WTC11 (cell line): ENCODE data around the gene MRPL19.

ENCODE experiments used
- CREM ChIP-seq: sonication (generic); formaldehyde crosslinking; IDR thresholded peaks from 2 replicates; pipeline ENCODE4 v1.8.1; 2022; ENCODE audit warnings: mild to moderate bottlenecking, missing genetic modification reagents, moderate library complexity
- ELF4 ChIP-seq: sonication (generic); formaldehyde crosslinking; IDR thresholded peaks from 2 replicates; pipeline ENCODE4 v1.8.1; 2022; ENCODE audit warnings: low read depth, mild to moderate bottlenecking, moderate library complexity, missing genetic modification reagents
- ESRRA ChIP-seq: sonication (generic); formaldehyde crosslinking; IDR thresholded peaks from 2 replicates; pipeline ENCODE4 v1.8.1; 2022; ENCODE audit warnings: mild to moderate bottlenecking, missing genetic modification reagents, borderline replicate concordance
- ETV6 ChIP-seq: sonication (generic); formaldehyde crosslinking; IDR thresholded peaks from 2 replicates; pipeline ENCODE4 v1.8.1; 2022; ENCODE audit warnings: mild to moderate bottlenecking, missing genetic modification reagents
- JUN ChIP-seq: sonication (generic); formaldehyde crosslinking; IDR thresholded peaks from 2 replicates; pipeline ENCODE4 v1.8.0; 2023; ENCODE audit warnings: mild to moderate bottlenecking, missing genetic modification reagents
- PRRX2 ChIP-seq: fragments of 250-450 bp; sonication (Bioruptor Pico); IDR thresholded peaks from 2 replicates; pipeline ENCODE4 v1.8.0; 2021; ENCODE audit warnings: mild to moderate bottlenecking
- TF ChIP-seq, protein P1 (sequence below): fragments of 200-600 bp; IDR thresholded peaks from 2 replicates; pipeline ENCODE4 v1.8.0; 2022; ENCODE audit warnings: antibody characterized with exemption
- TF ChIP-seq, protein P2 (sequence below): sonication (generic); formaldehyde crosslinking; IDR thresholded peaks from 2 replicates; pipeline ENCODE4 v1.8.1; 2023; ENCODE audit warnings: mild to moderate bottlenecking, missing genetic modification reagents, moderate library complexity
- TF ChIP-seq, protein P3 (sequence below): sonication (generic); formaldehyde crosslinking; IDR thresholded peaks from 2 replicates; pipeline ENCODE4 v1.8.0; 2022; ENCODE audit warnings: mild to moderate bottlenecking, missing genetic modification reagents
- TF ChIP-seq, protein P4 (sequence below): sonication (generic); formaldehyde crosslinking; IDR thresholded peaks from 2 replicates; pipeline ENCODE4 v1.8.0; 2022; ENCODE audit warnings: mild to moderate bottlenecking, missing genetic modification reagents

DNA sequence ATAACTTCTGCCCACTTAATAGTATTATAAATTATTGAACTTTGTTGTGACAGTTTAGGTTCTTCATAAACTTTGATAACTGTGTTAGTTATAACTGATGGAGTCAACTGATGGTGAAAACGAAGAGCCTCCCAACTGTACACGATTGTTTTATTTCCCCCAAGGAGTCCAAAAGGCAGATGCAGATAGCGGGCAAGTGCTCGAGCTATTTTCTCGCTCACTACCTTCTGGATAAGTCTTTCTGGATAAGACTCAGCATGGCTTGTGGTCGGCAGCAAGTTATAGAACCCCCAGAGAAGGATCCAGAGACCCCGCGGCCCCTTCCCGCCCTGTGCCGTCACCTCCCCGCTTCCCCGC is 63.6 kb downstream of the MRPL19 start:
- TF ChIP-seq, protein P1, sequence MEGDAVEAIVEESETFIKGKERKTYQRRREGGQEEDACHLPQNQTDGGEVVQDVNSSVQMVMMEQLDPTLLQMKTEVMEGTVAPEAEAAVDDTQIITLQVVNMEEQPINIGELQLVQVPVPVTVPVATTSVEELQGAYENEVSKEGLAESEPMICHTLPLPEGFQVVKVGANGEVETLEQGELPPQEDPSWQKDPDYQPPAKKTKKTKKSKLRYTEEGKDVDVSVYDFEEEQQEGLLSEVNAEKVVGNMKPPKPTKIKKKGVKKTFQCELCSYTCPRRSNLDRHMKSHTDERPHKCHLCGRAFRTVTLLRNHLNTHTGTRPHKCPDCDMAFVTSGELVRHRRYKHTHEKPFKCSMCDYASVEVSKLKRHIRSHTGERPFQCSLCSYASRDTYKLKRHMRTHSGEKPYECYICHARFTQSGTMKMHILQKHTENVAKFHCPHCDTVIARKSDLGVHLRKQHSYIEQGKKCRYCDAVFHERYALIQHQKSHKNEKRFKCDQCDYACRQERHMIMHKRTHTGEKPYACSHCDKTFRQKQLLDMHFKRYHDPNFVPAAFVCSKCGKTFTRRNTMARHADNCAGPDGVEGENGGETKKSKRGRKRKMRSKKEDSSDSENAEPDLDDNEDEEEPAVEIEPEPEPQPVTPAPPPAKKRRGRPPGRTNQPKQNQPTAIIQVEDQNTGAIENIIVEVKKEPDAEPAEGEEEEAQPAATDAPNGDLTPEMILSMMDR: no peak
- TF ChIP-seq ESRRA (CRISPR knock-in tag) (no peak), PRRX2 (CRISPR knock-in tag) (no peak), ELF4 (CRISPR knock-in tag) (no peak), CREM (CRISPR knock-in tag) (no peak), JUN (CRISPR knock-in tag) (no peak), ETV6 (no peak)
- TF ChIP-seq, protein P2, sequence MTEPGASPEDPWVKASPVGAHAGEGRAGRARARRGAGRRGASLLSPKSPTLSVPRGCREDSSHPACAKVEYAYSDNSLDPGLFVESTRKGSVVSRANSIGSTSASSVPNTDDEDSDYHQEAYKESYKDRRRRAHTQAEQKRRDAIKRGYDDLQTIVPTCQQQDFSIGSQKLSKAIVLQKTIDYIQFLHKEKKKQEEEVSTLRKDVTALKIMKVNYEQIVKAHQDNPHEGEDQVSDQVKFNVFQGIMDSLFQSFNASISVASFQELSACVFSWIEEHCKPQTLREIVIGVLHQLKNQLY (CRISPR knock-in tag): no peak
- TF ChIP-seq, protein P3, sequence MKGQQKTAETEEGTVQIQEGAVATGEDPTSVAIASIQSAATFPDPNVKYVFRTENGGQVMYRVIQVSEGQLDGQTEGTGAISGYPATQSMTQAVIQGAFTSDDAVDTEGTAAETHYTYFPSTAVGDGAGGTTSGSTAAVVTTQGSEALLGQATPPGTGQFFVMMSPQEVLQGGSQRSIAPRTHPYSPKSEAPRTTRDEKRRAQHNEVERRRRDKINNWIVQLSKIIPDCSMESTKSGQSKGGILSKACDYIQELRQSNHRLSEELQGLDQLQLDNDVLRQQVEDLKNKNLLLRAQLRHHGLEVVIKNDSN (CRISPR knock-in tag): no peak
- TF ChIP-seq, protein P4, sequence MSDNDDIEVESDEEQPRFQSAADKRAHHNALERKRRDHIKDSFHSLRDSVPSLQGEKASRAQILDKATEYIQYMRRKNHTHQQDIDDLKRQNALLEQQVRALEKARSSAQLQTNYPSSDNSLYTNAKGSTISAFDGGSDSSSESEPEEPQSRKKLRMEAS (CRISPR knock-in tag): no peak
